ENCODE results near the gene NKX6-1.

The NKX6-1 gene

DNA sequence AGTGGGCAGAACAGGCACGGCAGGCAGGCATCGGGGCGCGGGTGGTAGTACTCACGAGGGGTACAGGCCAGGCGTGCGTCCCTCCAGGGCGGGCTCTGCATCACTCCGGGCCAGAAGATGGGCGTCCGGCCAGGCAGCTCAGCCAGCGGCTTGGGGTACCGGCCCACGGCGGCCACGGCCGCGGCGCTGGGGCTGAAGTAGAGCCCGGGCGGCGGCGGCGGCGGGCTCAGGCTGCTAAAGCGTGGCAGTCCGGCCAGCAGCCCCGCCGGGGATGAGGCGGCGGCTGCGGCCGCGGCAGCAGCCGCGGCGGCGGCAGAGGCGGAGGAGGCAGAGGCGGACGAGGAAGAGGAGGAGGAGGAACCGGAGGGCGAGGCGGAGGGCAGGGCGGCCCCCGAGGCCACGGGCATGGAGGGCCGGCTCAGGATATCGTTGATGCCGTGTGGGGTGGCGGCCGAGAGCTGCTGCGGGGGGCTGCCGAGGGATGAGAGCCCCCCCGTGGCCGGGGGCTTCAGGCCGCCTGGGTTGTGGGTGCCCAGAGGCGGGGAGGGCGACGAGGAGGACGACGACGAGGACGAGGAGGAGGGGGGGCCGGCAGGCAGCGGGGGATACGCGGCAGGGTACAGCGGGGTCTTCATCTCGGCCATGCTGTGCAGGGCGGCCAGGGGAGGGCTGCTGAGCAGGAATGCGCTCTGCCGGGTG lies 1.4 kb downstream of the NKX6-1 start:
- DNase-seq, result no peak

DNA sequence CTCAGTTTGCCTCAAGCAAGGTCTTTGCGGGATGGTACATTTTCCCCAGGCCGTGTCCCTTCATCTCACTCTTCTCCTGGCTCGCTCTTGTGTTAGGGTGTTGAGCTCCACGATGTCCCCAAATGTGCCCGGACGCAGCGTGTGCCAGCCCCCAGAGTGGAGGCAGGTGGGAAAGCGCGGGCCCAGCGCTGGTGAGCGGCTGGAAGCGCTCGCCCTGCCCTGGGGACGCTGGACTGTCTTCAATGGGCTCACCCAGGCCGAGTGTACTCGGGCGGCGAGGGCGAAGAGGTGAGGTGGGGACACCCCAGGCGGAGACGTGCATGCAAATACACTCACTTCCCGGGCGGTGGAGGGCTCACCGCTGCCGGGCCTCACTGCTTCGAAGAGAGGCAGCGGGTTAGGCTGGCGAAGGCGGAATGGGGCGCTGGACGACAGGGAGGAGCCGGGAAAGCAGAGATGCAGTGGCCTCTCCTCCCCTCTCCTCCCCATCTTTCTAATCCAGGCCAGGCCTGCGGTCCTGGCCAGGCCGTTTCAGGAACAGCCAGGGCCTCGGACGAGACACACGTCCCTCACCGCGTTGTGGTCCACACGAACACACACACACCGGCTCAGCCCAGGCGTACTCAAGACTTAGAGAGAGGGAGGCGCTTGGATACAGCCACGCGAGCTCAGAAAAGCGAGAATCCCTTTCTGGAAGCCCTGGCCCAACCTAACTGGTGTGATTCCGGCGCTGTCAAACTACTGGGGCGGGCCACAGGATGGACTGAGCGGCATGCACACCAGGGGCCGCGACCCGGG lies 2.2 kb downstream of the NKX6-1 start:
- no peak for DNase-seq

DNA sequence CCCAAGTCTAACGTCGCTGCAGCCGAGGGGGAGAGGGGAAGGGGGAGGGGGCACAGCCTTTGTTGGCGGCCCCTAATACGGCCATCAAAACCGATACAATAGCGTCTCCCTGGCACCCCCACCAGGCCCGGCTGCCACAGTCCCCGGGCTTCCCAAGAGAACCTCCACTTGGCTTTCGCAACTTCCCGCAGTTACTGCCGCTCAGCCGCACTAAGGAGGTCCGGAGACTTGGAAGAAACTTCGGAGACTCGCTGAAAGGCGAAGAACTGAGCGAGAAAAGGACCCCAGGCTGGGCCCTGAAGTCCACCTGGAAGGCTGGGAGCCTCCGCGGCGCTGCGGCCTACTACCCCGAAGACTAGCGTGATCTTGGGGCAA lies 2.8 kb downstream of the NKX6-1 start:
- no peak for DNase-seq

DNA sequence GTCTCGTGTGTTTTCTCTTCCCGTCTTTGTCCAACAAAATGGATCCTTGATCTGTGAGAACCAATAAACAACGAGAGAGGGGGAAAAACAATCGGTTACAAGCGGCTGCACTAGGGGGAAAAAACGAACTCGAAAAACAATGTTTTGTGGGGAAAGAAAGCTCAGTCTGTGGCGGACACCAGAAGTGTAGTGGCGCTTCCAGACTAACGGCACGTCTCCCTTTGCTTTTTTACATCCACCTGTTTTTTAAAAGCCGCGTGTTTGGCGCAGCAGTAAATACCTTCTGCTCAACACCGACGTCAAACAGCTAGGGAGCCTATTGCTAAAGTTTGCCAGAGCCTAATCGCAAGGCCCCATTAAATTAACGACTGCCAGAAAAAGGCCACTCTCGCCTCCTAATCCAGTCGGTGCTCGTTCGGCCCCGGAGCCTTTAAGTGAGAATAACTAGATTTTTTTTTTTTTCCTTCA lies 3.3 kb downstream of the NKX6-1 start:
- DNase-seq, result no peak

DNA sequence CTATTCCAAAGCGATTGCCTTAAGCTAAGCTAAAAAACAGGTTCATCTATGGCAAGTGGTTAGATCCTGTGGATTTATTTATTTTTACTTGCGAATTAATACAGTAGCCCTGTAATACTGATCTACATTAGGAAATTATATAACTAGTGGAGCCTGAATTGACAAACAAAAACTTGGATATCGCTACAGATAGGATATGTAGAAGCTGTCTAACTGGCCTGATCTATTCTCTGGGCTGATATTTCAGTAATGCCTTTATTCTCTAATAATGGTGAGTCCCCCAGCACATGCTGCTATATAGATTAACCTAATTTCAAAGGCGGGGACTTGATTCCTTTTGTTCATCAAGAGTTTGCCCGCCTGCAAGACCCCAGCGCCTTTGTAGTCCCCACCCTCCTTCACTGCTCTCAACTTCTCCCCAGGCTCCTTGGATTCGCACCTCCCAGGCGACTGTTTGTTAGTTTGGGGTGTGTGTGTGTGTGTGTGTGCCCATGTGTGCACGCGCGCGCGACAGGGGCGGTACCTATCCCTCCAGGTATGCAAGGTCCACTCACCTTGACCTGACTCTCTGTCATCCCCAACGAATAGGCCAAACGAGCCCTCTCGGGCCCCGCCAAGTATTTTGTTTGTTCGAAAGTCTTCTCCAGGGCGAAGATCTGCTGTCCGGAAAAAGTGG lies 3.8 kb downstream of the NKX6-1 start:
- no peak for DNase-seq

DNA sequence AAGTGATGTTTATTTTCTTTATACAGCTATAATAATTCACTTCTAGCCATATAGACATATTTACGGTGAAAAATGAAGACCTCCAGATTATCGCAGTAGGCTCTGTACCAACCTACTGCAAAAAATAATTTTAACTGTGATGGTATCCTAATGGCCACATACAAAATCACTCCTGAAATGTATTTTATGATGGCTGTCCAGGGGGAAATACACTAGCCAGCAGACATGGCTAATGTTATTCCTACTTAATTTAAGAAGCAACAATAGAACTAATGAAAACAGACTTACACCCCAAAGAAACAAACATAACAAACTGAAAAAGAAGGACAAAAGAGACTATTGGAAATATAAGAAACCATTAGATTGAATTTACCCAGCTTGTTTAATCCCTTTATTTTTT lies 4.6 kb downstream of the NKX6-1 start:
- no peak for DNase-seq

DNA sequence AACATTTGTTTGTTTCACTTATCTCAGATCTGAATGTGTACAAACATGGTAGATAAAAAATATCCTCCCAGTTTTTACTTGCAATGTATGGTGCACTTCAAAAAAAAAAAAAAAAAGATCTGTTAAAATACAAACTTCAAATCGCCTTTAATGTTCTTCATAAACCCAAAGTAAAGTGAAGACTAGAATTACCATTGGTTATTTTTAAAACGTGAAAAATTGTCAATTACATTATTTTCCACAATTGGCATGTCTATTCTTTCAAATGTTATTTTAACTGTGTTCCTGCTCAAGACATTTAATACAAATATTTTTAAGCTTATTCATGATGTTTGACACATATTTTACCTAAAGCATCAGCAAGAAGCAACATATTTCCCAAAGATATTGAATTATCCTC lies 5.0 kb downstream of the NKX6-1 start:
- DNase-seq, result no peak

DNA sequence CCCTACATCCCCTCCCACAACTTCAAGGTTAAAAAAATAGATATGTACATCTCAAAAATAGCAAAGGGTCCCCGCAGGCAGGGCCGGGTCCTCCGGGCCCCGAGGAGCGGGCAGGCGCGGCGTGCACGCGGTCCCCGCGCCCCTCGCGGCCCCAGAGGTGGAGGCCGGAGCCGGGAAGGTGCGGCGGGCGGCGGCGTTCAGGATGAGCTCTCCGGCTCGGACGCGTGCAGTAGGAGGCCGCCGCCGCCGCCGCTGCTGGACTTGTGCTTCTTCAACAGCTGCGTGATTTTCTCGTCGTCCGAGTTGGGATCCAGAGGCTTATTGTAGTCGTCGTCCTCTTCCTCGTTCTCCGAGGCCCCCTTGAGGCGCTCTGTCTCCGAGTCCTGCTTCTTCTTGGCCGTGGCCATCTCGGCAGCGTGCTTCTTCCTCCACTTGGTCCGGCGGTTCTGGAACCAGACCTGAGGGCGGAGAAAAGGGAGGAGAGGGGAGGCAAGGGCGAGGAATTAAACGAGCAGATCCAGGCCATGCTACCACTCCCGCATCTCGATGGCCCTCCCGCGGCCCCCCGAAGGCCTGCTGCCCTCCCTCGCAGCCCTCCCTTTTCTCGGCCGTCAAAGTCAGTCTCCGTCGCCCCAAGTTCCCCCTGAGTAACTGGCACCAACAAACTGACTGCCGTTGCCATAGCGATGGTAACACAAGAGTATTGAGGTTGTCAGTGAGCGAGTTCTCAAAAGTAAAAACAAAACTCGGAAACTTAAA lies 5.8 kb downstream of the NKX6-1 start:
- DNase-seq, result no peak

DNA sequence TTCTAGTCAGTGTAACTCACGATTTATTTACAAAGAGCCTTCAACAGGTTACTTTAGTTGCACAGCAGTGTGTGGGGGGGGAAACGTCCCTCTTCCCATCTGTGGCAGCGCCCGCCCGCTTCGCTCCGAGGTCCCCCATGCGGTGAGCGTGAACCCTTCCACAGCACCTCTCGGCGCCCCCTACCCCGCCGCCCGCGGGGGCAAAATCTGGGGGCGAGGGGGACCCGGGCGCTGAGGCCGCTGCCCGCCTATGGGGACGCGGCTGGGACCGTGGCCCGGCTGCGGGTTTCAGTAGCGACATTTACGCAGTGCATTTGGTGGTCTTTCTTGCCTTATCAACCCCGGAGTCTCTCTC lies 6.4 kb downstream of the NKX6-1 start:
- no peak for DNase-seq

DNA sequence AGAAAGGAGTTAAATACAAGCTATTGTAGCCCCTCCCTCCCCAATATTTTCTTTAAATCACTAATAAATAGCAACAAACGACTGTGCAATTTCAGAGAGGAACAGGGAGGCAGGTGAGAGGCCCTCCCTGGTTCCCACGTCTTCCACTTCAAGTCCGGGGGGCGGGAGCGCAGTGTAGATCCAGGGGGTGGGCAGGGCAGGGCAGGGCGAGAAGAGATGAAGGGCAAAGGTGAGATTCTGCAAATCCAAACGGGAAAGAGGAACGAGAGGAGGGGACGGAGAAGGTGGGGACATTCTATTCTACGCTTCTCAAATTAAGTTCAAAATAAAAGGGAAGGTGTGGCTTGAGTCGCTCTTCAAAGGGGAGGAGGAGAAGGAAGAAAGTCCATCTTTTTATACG lies 6.8 kb downstream of the NKX6-1 start:
- no peak for DNase-seq

DNA sequence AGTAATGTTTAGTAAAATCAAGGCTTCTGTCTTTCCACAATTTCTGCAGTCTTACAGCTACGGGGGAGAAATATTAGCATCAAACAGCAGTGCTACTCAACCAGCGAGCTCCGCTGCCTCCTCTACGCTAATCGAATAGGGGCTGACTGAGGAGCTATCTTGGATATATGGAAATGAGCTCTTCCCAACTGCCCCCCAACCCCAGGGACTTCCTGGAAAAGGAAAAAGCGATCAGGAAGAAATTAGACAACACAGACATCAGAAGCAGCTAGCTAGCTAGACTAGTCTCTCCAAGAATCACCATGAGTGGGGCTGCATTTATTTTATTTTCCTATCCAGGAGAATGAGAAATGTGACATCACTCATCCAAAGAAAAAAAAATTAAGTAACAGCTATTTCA lies 7.6 kb downstream of the NKX6-1 start:
- DNase-seq, result no peak

DNA sequence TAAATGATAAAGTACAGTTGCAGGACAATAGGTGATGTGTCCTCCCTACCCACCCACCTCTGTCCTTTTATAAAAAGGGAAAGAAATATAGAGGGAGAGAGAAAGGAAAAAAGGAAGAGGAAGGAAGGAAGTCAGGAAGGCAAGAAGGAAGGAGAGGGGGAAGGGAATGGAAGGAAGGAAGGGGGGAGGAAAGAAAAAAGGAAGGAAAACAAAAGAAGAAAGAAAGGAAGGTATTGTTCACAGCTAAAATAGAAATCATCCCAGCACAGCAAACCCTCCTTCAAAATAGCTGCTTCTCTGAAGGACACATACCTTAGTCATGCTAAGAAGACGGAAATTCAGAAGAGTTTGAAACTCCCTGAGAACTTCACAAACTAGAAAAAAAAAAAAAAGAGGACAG lies 8.4 kb downstream of the NKX6-1 start:
- DNase-seq, result no peak

DNA sequence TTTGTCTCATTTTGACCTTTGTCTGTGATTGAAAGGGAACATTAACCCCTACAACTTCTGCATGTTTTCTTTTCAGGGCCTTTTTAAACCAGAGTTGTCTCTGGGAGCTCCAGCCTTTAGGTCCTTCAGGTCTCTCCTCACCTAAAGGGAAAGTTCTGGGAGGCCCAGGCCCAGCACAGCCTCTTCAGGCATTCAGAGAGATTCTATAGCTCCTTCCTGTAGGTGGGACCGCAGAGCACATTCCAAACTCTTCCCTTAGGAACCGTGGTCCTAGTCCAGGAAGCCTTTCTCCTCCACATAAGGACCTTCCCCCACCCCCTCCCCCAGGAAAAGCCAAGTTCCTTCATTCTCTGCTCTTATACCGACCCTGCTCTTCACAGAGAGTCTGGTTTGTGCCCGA lies 14.9 kb downstream of the NKX6-1 start:
- no peak for DNase-seq

DNA sequence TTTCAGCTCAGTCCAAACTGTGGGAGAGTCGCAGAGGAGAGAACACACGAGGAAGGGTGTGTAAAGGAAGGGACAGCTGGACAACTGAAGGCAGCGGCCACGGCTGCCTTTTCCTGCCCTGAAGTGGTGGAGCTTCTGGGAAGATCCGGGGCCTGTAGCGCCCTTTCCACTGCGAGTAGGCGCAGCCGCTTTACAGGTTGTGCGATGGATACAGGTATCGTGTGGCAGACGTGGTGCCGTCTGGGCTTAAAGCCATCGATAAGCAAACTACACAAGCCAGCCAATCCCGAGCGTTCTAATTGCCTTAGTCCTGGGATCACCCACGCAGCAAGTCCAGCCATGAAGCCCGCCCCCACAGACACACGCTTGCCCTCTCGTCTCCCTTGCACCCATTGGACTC lies 15.4 kb downstream of the NKX6-1 start:
- DNase-seq, result no peak

DNA sequence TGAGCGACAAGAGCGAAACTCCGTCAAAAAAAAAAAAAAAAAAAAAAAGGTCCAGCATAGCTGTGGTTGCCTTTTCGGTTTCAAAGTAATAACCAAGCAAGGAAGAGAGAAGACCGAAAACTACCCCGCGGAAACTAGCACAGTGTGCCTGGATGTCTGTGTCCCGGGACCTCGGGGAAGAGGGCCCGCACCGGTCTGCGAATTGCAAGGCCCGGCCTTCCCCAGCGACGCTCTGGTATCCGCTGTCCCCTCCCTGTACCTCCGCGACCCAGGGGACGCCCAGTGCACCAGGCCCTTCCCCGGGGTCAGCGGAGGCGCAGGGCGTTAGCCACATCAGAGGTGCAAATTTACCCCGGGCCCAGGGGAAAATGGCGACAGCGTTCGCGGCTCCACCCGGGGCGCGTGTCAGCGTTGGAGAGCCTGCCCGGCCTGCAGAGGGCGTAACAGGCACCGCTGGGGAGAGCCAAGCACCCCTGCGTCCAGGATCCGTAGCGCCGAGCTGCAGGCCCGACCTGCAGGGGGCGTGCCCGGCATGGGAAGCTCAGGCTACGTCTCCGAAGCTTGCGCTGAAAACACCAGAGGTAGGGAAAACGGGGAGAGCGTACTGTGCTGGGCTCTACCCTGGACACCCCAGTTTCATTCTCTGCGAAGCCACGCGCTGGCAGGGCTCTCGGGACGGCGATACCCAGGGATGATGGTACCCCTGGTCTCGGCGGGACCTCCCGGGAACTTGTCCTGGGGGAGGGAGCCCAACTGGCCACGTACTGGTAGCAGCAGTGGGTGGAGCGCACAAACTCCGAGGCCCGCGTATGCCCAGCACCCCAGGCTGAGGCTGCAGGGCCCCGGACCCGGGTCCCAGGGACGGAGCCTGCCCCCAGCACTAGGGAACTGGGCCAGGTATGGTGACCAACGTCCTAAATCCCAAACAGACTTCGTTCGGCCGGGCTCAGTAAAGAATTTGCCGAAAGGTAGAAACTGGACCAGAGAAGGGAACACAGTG lies 16.2 kb downstream of the NKX6-1 start:
- DNase-seq, result no peak

DNA sequence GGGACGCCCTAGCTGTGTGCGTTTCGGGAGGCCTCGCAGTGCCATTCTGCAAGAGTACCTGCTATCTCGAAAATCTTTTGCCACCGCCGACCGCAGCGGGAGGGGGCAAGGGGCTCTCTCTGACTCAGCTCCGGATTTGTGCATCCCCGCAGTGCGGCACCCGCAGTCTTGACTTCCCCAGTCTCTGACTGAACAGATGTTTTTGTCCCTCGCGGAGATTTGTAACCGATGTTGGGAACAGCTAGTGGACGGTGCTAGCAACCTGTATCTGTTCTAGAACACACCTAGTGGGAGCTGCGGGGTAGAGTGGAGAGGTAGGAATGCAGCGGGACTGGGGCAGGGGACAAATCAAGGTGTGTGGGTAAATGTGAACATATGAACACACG lies 17.2 kb downstream of the NKX6-1 start:
- DNase-seq, result no peak

DNA sequence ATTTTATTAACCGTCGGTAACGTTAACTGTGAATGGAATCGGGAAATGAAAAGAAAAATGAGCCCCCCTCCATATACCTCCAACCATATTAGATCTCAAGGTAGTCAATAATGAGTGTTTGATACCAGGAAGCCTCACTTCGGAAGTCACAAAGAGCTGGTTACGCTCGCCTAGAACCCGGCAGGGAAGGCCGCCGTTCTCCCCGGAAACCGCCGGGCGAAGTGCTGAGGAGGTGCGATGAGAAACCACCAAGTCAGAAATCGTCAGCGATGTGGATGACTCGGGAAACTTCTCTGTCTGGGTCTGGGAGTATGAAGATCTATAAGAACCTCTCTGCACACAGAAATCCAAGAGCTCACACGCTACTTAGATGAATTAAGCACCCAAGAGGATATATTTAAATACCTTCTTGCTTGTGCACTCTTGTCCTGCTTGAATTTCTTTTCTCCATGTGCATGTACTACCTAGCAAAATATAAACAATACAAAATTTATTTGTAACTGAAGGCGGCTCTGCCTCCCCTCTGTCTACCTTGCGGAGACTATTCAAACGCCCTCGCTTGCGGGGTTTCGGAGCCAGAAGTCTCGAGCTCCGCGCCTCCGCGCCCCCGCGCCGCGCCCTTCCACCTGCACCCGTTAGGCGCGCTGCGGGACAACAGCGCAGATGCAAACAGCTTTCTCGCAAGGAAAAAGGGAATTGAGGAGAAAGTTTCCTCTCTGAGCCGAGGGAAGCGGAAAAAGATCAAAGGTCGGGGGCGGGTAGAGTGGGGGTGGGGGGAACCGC lies 17.8 kb downstream of the NKX6-1 start:
- DNase-seq, result no peak

DNA sequence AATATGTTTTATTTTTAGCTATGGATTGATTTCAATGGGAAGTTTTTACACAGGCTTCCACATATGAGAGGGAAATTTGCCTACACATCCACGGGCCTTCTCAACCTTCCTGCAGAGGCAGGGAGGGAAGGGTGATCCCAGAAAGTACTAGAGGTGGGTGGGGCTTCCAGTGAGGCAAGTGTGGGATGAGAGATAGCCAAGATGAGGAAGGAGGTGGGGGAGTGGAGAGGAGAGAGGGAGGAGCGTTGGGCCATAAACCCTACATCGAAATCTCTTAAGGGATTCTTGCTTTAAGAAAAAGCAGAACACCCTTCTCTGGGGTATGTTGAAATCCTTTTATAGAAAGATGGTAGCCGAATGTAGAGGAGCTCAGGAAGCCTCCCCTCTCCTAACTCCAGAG lies 19.0 kb downstream of the NKX6-1 start:
- DNase-seq, result no peak

DNA sequence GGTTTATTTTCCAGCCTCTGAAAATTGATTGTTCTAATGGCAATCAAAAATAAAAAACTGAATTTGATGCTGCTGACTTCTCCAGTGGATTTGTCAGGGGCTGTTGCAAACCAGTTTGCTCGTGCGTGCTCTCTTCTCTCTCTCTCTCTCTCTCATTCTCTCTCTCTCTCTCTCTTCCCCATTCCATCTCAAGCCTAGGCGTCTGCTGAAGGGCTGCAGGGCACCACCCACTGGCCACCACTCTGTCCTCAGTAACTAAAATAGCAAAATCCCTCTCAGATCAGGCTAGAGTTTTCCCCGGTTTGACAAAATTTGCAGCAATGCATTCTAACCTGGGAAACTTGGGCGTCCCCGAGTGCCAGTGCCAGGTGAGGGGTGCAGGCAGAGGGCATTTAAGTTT lies 19.4 kb downstream of the NKX6-1 start:
- DNase-seq, result no peak

DNA sequence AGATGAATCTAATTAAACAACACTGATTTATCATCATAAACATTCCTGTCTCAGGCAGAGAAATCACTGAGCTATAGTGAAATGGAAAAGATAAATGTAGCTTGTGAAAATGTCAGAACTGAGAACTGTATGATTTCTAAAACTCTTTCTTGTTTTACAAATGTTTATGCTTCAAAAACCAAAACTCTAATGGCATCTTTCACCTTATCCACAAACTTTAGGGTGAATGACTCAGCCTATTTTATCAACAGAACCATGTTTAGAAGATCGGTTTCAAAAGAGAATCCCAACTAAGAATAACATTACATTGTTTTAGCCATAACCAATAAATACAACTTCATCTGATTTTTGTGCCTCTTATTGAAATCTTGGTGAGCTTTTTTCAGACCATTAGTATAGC lies 21.4 kb downstream of the NKX6-1 start:
- DNase-seq, result no peak

DNA sequence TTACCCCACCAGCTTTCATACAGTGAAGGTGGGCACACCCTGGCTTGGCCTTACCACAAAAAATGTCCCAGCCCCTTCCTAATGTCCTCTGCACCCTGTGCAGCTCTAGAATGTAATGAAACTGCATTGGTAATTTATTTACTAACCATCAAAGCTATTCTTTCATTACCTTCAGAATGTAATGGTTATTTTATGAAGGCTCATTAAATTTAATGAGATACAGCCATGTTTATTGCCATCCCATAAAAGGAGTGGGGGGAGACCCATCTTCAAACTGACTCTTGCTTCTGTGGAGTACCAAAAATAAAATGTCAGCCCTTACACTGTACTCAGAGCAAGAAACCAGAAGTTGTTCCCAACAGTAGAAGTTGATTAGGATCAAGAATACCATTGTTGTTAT lies 25.0 kb downstream of the NKX6-1 start:
- DNase-seq, result no peak

Measured in effector CD8-positive, alpha-beta T cell (primary cell).